ENCODE measurements around the gene DNM2.

DNM2 gene

GRCh38 chr19:10690341-10690781 lies 27.5 kb upstream of the DNM2 start:
- no peak for DNase-seq (ENCODE audit: low read depth)

- no peak for DNase-seq (ENCODE audit: low read depth)
Observed at GRCh38 chr19:10691178-10691881, 26.5 kb upstream of the DNM2 start.

- DNase-seq (ENCODE audit: low read depth): no peak
Observed at GRCh38 chr19:10691883-10692282, 26.0 kb upstream of the DNM2 start.

- DNase-seq (ENCODE audit: low read depth): no peak
Observed at GRCh38 chr19:10692673-10693264, 25.1 kb upstream of the DNM2 start.

- DNase-seq (ENCODE audit: low read depth): no peak
Observed at GRCh38 chr19:10694706-10695307, 23.1 kb upstream of the DNM2 start.

GRCh38 chr19:10695401-10696398 lies 22.2 kb upstream of the DNM2 start:
- no peak for DNase-seq (ENCODE audit: low read depth)

- DNase-seq (ENCODE audit: low read depth): no peak
Observed at GRCh38 chr19:10699650-10700335, 18.1 kb upstream of the DNM2 start.

- DNase-seq (ENCODE audit: low read depth): no peak
Observed at GRCh38 chr19:10701955-10702525, 15.8 kb upstream of the DNM2 start.

GRCh38 chr19:10706990-10707389 lies 10.9 kb upstream of the DNM2 start:
- no peak for DNase-seq (ENCODE audit: low read depth)

- no peak for DNase-seq (ENCODE audit: low read depth)
Observed at GRCh38 chr19:10707440-10707839, 10.4 kb upstream of the DNM2 start.

GRCh38 chr19:10708291-10708690 lies 9.6 kb upstream of the DNM2 start:
- no peak for DNase-seq (ENCODE audit: low read depth)

- no peak for DNase-seq (ENCODE audit: low read depth)
Observed at GRCh38 chr19:10712045-10712444, 5.8 kb upstream of the DNM2 start.

- DNase-seq (ENCODE audit: low read depth): no peak
Observed at GRCh38 chr19:10712754-10713153, 5.1 kb upstream of the DNM2 start.

GRCh38 chr19:10713317-10713716 lies 4.6 kb upstream of the DNM2 start:
- DNase-seq (ENCODE audit: low read depth): no peak

- DNase-seq (ENCODE audit: low read depth): no peak
Observed at GRCh38 chr19:10717054-10717355, 874 bp upstream of the DNM2 start.

- DNase-seq (ENCODE audit: low read depth): no peak
Observed at GRCh38 chr19:10718205-10719196, 622 bp downstream of the DNM2 start.

- DNase-seq (ENCODE audit: low read depth): no peak
Observed at GRCh38 chr19:10719466-10719961, 1.6 kb downstream of the DNM2 start.

- no peak for DNase-seq (ENCODE audit: low read depth)
Observed at GRCh38 chr19:10720607-10721125, 2.8 kb downstream of the DNM2 start.

GRCh38 chr19:10723591-10723990 lies 5.7 kb downstream of the DNM2 start:
- no peak for DNase-seq (ENCODE audit: low read depth)

GRCh38 chr19:10724573-10725071 lies 6.7 kb downstream of the DNM2 start:
- DNase-seq (ENCODE audit: low read depth): no peak
